HS-27A (cell line): Measurements from ENCODE around the gene DNMT3A.

Experiments used
- DNase-seq: peaks from one replicate; pipeline ENCODE4 v3.0.0-alpha.2; 2012; ENCODE audit warnings: low read depth, missing footprints

Gene DNMT3A

DNA sequence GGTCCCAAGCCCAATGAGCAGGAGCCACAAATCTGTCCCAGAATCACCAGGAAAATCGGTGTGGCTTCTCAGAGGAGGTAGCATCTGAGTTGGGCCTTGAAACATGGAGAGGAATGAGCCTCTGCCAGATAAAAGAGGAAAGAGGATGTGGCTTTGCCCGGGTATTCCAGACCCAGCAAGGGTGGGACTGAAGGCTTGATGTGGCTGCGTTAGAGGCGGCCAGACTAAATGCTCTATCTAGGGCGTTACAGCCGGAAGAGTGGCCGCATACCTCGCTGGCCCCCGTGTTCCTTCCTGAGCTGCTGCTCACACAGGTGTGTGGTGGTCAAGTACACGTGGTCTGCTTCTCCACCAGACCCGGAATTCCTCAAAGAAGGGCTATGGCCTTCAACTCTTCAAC lies 139.4 kb downstream of the DNMT3A start:
- no peak for DNase-seq

DNA sequence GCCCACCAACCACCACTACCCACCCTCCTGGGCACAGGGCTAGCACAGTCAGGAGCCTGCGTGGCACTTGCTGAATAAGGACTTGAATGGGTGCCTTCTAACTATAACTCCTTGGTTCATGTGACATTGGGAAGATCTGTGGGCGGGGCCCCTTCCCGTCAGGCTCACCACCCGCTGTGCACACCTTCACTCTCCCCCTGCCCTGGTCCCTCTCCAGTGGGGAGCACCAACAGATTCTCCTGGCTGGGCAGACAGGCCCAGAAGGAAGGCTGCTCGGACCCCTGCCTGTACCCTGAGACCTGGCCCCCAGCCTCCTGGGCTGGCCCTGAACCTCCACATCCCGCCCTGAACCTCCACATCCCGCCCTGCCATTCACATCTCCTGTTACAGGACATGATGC lies 139.9 kb downstream of the DNMT3A start:
- no peak for DNase-seq

DNA sequence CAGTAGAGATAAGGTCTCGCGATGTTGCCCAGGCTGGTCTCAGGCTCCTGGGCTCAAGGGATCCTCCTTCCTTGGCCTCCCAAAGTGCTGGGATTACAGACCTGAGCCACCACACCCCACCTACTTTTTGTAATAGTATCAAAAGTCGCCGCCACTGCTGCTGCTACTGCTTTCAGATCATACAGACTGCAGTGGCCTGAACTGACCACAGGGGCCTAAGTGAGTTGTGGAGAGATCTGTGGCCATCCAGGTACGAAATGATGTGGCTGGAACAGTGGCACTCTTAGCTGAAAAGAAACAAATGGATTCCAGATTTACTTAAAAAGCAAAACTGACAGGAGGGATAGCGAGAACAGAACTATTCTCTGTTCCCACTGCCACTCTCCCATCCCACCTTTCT lies 140.5 kb downstream of the DNMT3A start:
- DNase-seq: no peak

DNA sequence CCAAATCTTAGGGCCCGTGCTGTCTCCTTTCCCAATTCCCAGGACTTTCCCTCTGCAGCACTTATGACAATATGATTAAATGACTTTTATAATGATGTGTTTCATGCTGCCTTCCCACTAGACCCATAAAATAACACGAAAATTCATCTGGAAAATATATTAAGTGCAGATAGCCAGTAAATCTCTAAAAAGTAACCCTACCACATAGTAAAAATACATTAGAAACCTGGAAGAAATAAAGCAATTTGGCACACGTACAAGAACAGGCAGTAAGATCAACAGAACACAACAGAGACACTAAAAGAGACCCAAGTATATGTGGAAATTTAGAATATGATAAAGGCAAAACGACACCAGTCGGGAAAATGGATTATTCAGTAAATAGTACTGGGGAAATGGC lies 143.1 kb downstream of the DNMT3A start:
- DNase-seq: no peak

DNA sequence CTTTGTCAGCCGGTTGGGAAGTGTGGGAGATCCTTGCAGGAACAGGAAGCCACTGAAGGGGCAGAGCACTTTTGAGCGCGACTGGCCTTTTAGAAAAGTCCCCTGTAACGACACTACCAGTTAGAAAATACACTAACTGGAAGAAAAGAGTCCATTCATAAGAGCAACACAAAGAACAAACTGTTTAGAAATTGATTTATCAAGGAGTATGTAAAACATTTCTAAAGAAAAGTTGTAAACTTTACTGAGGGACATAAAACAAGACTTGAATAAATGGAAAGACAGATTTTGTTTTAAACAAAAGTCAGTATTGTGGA lies 143.6 kb downstream of the DNMT3A start:
- DNase-seq: no peak

DNA sequence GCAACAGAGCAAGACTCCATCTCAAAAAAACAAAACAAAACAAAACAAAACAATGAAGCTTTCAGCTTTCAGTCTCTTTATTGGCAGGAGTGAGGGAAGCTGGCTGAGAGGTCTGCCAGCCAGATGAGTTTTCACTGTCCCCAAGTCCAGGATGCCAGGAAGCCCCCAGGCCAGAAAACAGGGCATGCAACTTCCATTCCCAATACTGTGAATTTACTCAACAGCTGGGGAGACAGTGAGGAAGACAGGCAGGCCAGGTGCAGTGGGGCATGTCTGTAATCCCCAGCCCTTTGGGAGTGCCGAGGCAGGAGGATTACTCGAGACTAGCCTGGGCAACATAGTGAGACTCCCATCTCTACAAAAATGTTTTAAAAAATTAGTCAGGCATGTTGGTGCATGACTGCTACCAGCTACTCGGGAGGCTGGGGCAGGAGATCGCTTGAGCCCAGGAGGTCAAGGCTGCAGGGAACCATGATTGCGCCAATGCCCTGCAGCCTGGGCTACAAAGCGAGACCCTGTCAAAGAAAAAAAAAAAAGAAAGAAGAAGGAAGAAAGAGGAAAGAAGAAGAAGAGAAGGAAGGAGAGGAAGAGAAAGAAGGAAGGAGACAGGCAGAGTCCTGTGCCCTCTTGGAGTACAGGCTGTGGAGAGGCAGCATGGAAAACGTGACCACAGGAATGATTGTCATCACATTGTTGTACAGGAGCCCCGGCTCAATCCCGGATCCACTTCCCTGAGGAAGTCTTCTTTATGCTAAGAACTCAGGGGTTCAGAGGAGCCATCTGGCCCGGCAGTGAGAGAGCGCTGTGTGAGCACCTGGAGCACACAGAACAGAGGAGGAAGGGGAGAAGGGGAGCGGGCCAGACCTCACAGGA lies 144.2 kb downstream of the DNMT3A start:
- DNase-seq: no peak

DNA sequence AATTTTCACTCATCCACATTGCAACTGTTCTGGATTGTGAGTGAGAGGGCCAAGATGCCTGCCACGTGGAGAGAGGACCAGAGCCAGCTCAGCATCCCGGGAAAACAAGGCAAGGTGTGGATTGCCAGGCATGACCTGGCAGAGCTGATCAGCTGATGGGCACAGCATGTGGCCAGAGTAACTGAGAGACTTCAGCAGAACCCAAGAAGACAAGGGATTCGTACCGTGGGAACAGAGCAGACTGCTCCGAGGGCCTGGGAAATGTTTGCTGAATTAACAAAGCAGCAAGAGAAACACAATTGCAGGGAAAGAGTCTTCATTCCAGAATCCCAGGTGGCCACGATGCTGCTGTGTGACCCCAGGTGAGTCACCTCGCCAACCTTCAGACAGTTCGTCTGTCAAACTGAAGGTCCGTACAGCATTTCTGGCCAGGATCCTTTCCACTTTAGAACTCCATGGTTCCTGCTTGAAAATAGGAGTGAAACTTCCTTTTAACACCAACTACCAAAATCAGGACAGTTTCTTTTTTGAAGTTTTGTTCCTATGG lies 147.1 kb downstream of the DNMT3A start:
- DNase-seq: no peak

DNA sequence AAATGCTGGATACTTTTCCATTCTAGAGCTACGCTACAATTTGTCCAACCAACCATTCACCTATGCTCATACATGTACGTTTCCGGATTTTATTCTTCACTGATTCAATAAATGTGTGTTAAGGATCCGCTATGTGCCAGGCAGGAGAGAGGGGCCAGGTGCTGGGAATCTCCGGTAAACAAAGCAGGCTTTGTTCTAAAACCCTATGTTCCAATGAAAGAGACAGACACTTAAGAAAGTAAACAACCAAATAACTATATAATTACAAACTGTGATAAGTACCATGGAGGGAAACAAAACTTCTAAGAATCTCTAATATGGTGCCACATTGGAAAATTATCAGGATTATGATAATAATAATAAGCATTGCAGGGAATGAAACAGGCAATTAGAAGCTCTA lies 151.2 kb downstream of the DNMT3A start:
- no peak for DNase-seq

DNA sequence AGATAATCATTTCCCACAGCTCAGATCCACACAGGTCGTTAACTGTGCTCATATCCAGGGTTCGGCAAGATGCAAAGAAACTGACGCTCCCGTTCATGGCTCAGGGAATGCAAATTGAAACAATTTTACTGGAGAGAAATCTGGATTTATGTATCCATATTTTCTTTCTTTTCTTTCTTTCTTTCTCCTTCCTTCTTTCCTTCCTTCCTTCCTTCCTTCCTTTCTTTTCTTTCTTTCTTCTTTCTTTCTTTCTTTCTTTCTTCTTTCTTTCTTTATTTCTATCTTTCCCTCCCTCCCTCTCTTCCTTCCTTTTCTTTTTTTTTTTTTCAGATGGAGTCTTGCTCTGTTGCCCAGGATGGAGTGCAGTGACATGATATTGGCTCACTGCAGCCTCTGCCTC lies 153.3 kb downstream of the DNMT3A start:
- no peak for DNase-seq

DNA sequence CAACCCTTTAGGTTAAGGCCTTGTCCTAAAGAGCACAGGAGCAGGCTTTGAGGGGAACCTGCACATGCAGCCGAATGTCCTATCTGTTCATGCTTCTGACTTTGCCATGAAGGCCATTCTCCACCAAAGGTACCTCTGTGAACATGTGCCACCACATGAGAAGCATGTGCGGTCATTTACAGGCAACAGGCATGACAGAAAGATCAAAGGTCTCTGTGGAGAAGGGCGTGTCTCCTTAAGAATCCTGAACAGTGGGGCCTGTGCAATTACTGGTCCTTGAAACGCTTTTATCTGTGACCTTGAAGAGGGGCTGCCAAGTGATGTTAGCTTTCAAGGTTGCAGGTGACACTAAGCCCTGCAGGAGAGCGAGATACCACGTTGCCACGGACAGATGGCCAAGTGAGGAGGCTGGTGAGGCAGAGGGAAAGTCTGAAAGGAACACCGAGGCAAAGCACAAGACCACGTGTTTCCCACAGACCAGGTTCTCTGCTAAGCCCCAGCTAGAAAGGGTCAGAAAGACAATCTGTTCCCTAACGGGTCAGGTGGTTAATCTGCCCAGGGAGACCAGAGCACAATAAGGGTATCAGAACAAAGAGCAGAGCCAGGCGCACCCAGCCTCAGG lies 153.9 kb downstream of the DNMT3A start:
- no peak for DNase-seq

DNA sequence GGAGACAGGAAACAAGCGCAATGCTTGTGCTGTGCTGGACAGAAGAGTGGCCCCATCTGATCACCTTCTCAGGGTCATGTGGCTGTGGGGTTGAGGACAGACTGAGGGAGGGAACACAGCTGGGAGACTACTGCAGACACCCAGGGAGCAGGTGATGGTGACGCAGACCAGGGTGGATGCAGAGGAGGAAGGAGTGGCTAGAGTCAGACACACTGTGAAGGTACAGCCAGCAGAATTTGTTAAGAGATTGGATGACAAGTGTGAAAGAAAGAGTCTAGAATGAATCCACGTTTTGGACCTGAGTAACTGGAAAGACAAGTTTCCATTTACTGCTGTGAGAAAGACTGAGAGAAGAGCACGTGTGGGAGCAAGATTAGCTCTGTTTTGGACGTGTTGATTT lies 157.5 kb downstream of the DNMT3A start:
- DNase-seq: no peak

DNA sequence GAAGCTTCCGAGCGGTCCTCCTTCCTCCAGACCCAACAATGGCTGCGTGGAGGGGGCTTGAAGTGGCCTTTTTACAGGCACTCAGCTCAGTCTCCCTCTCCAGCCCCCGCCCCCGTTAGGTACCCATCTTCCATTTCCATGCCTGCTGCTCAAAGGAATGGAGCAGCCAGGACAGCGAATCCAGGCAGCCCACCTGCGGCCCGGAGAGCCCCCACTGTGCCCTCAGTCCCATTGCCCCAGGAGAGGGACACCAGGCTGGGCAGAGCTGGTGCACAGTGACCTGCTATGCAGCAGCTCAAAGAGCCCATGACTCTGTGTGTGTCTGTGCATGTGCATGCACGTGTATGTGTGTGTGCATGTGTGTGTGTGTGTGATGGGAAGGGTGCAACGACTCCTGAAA lies 162.7 kb downstream of the DNMT3A start:
- no peak for DNase-seq
